ENCODE results near the gene OGDH.
"Not testable (repeated sequence)": the region's sequence is repeated elsewhere in the genome, so short reads cannot be mapped to it uniquely, and the experiment has no call there.

OGDH gene

GRCh38 chr7:44580945-44581878, 25.2 kb upstream of the OGDH start:
- peak; percentile 9 to 25 for DNase-seq (ENCODE audit: low read depth in 2 of 2)

- peak; percentile 99 to 100 for DNase-seq (ENCODE audit: low read depth in 2 of 2)
These were observed 24.4 kb upstream of the OGDH start, which contains the start of gene TMED4 for GRCh38 chr7:44581879-44582603. Gene TMED4, minus strand, starts transcription at chr7:44582231. Its CDS starts 25 bp downstream, at chr7:44582206.

DNA sequence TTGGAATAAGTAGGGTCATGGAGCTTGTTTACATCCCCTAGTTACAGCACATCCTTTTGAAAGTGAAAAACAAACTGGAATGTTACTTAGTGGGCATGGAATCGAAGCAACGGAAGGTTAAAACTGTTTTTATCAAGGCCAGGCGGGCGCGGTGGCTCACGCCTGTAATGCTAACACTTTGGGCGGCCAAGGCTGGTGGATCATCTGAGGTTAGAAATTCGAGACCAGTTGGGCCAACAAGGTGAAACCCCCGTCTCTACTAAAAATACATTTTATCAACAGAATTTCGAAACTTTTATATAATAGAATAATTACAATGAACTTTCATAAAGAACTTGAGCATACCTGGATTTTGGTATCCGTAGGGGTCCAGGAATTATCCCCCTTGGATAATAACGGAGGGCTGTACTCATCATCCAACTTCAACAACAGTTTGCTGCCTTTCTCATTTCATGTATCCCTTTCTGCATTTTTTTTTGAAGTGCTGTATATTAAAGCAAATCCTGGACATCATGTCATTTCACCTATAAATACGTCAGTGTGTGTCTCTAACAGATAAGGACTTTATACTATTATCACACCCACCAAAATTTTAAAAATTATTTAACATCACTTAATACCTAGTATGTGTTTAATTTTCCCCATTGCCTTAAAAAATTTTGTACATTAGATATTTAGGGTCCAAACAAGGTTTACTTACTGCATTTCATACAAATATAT, 23.1 kb upstream of the OGDH start:
- no peak for DNase-seq (ENCODE audit: low read depth in 2 of 2)

GRCh38 chr7:44587843-44588711, 18.4 kb upstream of the OGDH start:
- peak in 1 of 2 donors; percentile 48 for DNase-seq (ENCODE audit: low read depth in 2 of 2)

DNA sequence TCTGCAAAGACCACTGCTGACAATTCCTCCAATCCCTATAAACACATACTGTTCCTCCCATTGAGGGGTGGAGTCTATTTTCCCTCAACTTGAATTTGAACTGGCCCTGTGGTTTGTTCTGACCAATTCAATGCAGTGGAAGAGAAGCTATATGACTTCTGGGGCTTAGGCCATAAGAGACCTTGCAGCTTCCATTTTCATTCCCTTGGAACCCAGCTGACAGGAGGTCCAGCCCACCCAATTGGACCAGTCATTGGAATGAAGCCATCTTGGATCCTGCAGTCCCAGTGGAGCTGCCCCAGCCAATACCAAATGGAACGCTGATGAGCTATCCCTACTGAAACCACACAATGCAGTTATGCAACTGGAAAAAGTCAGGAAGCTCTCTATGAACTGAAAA, 15.5 kb upstream of the OGDH start:
- DNase-seq (ENCODE audit: low read depth in 2 of 2): no peak

DNA sequence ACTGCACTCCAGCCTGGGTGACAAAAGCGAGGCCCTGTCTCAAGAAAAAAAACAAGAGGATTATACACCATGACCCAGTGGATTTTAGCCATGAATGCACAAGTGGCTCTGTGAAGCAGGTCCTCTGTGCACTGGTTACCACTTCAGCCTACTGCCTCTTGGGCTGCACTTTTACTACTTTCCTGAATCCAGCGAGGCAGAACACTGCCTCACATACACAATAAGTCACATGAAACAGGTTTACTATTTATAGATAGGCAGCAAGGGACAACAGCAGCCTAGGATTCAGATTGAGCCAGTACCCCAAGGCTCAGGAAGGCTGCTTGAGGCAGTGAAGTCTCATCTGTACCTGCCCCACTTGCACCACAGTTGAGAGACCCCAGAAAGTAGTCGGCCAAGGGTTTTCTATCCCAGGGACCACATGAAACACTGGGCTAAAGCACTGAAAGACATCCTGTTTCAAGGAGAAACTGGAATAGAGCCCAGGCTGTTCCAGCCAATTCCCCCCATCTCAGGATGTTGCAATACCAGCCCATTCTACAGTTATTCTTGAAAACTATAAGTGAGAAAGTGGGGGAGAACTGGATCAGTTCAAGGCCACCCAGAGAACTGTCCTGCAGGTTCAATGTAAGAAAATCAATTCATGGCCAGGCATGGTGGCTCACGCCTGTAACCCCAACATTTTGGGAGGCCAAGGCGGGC, 10.3 kb upstream of the OGDH start:
- no peak for DNase-seq (ENCODE audit: low read depth in 2 of 2)

DNA sequence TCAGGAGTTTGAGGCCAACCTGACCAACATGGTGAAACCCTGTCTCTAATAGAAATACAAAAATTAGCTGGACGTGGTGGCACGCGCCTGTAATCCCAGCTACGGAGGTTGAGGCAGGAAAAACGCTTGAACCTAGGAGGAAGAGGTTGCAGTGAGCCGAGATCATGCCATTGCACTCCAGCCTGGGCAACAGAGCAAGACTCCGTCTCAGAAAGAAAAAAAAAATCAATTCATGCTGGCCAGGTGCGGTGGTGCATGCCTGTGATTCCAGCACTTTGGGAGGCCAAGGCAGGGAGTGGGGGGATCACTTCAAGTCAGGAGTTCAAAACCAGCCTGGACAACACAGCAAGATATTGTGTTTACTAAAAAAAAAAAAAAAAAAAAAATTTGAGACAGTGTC, 9.2 kb upstream of the OGDH start:
- not testable (repeated sequence) for DNase-seq (ENCODE audit: low read depth in 2 of 2)

- DNase-seq (ENCODE audit: low read depth in 2 of 2): no peak
These were observed 7.2 kb upstream of the OGDH start for GRCh38 chr7:44599222-44599621.

DNA sequence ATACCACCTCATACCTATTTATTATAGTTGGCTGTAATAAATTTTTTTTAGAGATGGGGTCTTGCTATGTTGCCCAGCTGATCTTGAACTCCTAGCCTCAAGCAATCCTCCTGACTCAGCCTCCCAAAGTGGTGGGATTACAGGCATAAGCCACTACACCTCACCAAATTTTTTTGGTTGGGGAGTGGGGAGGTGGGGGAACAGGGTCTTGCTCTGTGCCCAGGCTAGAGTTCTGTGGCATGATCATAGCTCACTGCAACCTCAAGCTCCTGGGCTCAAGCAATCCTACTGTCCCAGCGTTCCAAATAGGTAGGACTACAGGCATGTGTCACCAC, 3.9 kb upstream of the OGDH start:
- DNase-seq (ENCODE audit: low read depth in 2 of 2): no peak

- DNase-seq (ENCODE audit: low read depth in 2 of 2): no peak
These were observed 3.2 kb upstream of the OGDH start for GRCh38 chr7:44603193-44603592.

GRCh38 chr7:44604941-44605340, 1.5 kb upstream of the OGDH start:
- no peak for DNase-seq (ENCODE audit: low read depth in 2 of 2)

- no peak for DNase-seq (ENCODE audit: low read depth in 2 of 2)
These were observed 978 bp downstream of the OGDH start for GRCh38 chr7:44607141-44608068.

DNA sequence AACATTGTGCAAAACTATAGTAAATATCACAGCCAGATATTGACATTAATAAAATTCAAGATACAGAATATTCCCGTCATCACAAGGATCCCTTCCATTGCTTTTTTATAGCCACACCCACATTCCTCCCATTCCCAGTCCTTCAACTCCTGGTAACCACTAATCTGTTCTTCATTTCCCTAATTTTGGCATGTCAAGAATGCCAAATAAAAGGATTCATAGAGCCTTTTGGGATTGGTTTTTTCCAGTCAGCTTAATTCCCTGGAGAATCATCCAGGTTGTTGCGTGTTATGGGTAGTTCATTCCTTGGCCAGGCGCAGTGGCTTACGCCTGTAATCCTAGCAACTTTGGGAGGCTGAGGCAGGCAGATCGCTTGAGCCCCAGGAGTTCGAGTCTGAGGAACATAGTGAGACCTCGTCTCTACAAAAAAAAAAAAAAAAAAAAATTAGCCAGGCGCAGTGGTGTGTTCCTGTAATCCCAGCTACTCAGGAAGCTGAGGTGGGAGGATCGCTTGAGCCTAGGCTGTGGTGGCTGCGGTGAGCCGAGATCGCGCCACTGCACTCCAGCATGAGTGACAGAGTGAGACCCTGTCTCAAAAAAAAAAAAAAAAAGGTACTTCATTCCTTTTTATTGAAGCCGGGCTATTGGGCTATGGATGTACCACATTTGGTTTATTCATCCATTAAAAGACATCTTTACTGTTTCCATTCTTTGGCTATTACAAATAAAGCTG, 2.7 kb downstream of the OGDH start:
- no peak for DNase-seq (ENCODE audit: low read depth in 2 of 2)

DNA sequence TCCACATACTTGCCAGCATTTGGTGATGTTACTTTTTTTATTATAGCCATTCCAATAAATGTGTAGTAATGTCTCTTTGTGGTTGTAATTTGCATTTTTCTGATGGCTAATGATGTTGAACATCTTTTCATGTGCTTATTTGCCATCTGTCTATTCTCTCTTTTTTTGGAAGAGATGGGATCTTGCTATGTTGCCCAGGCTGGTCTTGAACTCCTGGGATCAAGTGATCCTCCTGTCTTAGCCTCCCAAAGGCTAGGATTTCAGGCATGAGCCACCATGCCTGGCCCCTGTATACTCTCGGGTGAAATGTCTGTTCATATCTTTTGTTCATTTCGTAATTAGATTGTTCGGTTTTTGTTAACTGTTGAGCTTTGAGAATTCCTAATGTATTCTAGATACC, 3.4 kb downstream of the OGDH start:
- no peak for DNase-seq (ENCODE audit: low read depth in 2 of 2)

DNA sequence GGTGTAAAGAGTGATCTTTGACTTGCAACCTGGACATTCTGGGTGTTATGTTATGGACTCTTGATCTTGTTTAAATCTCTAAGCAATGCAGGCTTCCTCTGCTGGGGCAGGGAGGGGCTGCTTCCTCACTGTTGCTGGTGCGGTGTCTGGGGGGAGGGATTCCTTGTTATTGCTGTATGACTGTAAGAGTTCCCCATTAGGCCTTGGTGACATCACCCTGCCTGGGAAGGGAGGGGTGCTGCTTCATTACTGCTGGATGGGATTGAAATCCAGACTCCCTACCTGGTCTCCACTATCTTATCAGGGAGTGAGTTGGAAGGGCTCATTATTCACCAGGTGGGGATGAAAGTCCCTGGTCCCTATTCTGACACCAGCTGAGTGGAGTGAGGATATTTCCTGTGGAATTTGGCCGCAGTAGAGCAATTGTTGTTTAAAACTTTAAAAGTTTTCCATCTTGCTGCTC, 8.8 kb downstream of the OGDH start:
- DNase-seq (ENCODE audit: low read depth in 2 of 2): no peak

- DNase-seq (ENCODE audit: low read depth in 2 of 2): no peak
These were observed 9.4 kb downstream of the OGDH start for GRCh38 chr7:44615793-44616192.

DNA sequence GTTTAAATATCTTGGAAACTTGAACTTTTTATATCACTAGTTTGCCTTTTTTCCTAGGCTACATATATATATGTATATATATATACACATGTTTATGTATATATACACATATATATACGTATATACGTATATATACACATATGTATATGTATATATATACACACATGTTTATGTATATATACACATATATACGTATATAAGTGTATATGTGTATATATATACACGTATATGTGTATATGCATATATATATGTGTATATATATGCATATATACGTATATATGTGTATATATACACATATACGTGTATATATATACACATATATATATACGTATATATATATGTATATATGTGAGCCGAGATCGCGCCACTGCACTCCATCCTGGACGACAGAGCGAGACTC, 10.1 kb downstream of the OGDH start:
- no peak for DNase-seq (ENCODE audit: low read depth in 2 of 2)

DNA sequence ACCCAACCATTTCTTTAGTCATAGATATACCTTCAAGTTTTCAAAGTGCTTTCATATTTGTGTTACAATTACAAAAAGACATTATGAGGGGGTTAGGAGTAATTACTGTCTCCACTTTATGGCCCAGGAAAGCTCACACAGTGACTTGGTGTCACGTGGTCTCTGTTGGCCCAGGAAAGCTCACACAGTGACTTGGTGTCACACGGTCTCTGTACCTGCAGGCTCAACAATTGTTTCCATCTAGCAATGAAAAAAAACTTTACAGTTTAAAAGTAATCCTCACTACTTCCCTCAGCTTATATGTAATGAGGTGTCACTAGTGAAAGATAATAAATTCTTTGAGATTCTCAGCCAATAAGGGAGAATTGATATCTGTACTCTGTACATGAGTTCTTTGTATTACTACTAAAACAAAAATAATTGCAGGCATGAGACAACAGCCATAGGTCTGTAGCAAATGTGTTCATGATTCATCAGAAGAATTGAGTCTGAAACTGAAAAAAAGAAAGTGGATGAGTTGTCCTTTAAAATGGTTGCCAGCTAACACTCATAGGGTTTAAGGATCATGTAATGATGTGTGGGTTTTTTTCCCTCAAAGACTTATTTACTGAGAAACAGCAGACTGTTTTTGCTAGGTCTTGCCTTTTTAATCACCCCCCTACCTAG, 10.9 kb downstream of the OGDH start:
- no peak for DNase-seq (ENCODE audit: low read depth in 2 of 2)
